Hippocampal formation (tissue), 2 donors: Measurements from ENCODE around the gene RBMS2.
A peak's percentile ranks its signal among the peaks of the same experiment; 100 is the strongest.

Experiments
- DNase-seq, 2 donors: peaks; one replicate each; lab custom pipeline; 2025; lab: John Stamatoyannopoulos, UW

RBMS2 gene

GRCh38 chr12:56631790-56632700 is 110.4 kb downstream of the RBMS2 start:
- DNase-seq = peak in 1 of 2 donors; percentile 13

- no peak for DNase-seq
Observed at GRCh38 chr12:56632701-56633467, 111.3 kb downstream of the RBMS2 start.

GRCh38 chr12:56633468-56634241 is 112.0 kb downstream of the RBMS2 start:
- DNase-seq = no peak

GRCh38 chr12:56634242-56634836 is 112.7 kb downstream of the RBMS2 start:
- peak in 1 of 2 donors; percentile 16 for DNase-seq

GRCh38 chr12:56634837-56635791 is 113.5 kb downstream of the RBMS2 start:
- peak; percentile 49 to 69 for DNase-seq

- DNase-seq = peak; percentile 78 to 87
Observed at GRCh38 chr12:56635806-56636674, 114.4 kb downstream of the RBMS2 start.

- peak; percentile 94 to 99 for DNase-seq
Observed at GRCh38 chr12:56636675-56637540, 115.3 kb downstream of the RBMS2 start.

GRCh38 chr12:56637621-56638020 is 116.0 kb downstream of the RBMS2 start:
- no peak for DNase-seq

- DNase-seq = no peak
Observed at GRCh38 chr12:56641219-56641618, 119.6 kb downstream of the RBMS2 start.

- DNase-seq = no peak
Observed at GRCh38 chr12:56644654-56645053, 123.0 kb downstream of the RBMS2 start.

- DNase-seq = no peak
Observed at GRCh38 chr12:56645201-56645716, 123.6 kb downstream of the RBMS2 start.
